PC-3 (cell line): ENCODE data around the gene ATP10B. TPM values are rescaled to one million over a fixed set of nuclear protein-coding genes. Genes with fewer than 3 reads are reported as not detected.

Source experiments
- ATAC-seq: fragments of 200-7000 bp; cut with Tn5 transposase; 2 replicates; pipeline ENCODE4 v1.9.1; 2020; ENCODE audit warnings: mild to moderate bottlenecking, moderate library complexity
- BruUV-seq: library from RNA; stranded (reverse); fragments of 400-500 nt; replicated peaks from 2 replicates; lab custom pipeline; 2021; lab: Mats Ljungman, UMichigan
- CTCF ChIA-PET: fragments of 300-600 bp; sonication (Branson Sonifier 250); formaldehyde crosslinking; loops from one replicate; lab custom pipeline; 2022; ENCODE audit warnings: antibody characterized with exemption; lab: Charles Lee
- POLR2A ChIA-PET: fragments of 300-600 bp; sonication (Branson Sonifier 250); formaldehyde crosslinking; loops from one replicate; lab custom pipeline; 2022; ENCODE audit warnings: antibody characterized with exemption; ENCODE audit not compliant: unreplicated experiment; lab: Charles Lee
- DNase-seq: peaks from one replicate; pipeline ENCODE4 v3.0.0-alpha.2; 2015
- H2AFZ ChIP-seq: fragments of 300-600 bp; sonication (generic); 2 replicates; pipeline ENCODE4 v1.6.0; 2016; ENCODE audit warnings: antibody characterized with exemption, low read length
- H3F3A ChIP-seq: fragments of 300-600 bp; sonication (generic); one replicate; pipeline ENCODE4 v1.6.0; 2017; ENCODE audit warnings: antibody characterized with exemption, low read length, control low read depth, mild to moderate bottlenecking; ENCODE audit not compliant: unreplicated experiment
- H3K27ac ChIP-seq: fragments of 300-600 bp; sonication (generic); 2 replicates; pipeline ENCODE4 v1.5.1; 2016; ENCODE audit warnings: mild to moderate bottlenecking, low read length
- H3K27me3 ChIP-seq: fragments of 300-600 bp; sonication (generic); 2 replicates; pipeline ENCODE4 v1.6.1; 2016; ENCODE audit warnings: low read length, mixed read lengths
- H3K36me3 ChIP-seq: fragments of 300-600 bp; sonication (generic); 2 replicates; pipeline ENCODE4 v1.6.1; 2016; ENCODE audit warnings: low read depth, mixed run types, low read length, mixed read lengths
- H3K4me1 ChIP-seq: fragments of 300-600 bp; sonication (generic); 2 replicates; pipeline ENCODE4 v1.5.1; 2016; ENCODE audit warnings: low read length; ENCODE audit not compliant: insufficient read depth
- H3K4me2 ChIP-seq: fragments of 300-600 bp; sonication (generic); 2 replicates; pipeline ENCODE4 v1.6.0; 2016; ENCODE audit warnings: low read length
- H3K4me3 ChIP-seq: fragments of 300-600 bp; sonication (generic); 2 replicates; pipeline ENCODE4 v1.5.1; 2016; ENCODE audit warnings: mild to moderate bottlenecking, low read length, mixed read lengths
- H3K79me2 ChIP-seq: fragments of 300-600 bp; sonication (generic); 2 replicates; pipeline ENCODE4 v1.6.1; 2017; ENCODE audit warnings: low read length, mixed read lengths
- H3K9ac ChIP-seq: fragments of 300-600 bp; sonication (generic); 2 replicates; pipeline ENCODE4 v1.6.0; 2016; ENCODE audit warnings: mild to moderate bottlenecking, low read length
- H3K9me2 ChIP-seq: fragments of 300-600 bp; sonication (generic); replicated peaks from 2 replicates; pipeline ENCODE4 v1.6.1; 2016; ENCODE audit warnings: mixed run types, low read length, mixed read lengths
- H3K9me3 ChIP-seq: fragments of 300-600 bp; sonication (generic); 2 replicates; pipeline ENCODE4 v1.6.1; 2016; ENCODE audit warnings: low read length, mixed read lengths
- H4K20me1 ChIP-seq: fragments of 300-600 bp; sonication (generic); 2 replicates; pipeline ENCODE4 v1.6.1; 2016; ENCODE audit warnings: low read length, mixed read lengths
- EZH2 ChIP-seq: fragments of 300-600 bp; sonication (generic); IDR thresholded peaks from one replicate; pipeline ENCODE4 v1.6.1; 2017; ENCODE audit warnings: antibody characterized with exemption, mild to moderate bottlenecking, low read length; ENCODE audit not compliant: unreplicated experiment
- EZH2phosphoT487 ChIP-seq: fragments of 300-600 bp; sonication (generic); IDR thresholded peaks from 2 replicates; pipeline ENCODE4 v1.6.1; 2018; ENCODE audit warnings: mild to moderate bottlenecking, antibody characterized with exemption, low read length, borderline replicate concordance
- intact Hi-C: fragments of 100-400 bp; cut with micrococcal nuclease; formaldehyde crosslinking; loops from 2 replicates; pipeline ENCODE4 v1.9.0; 2023
- total RNA-seq: library from RNA; depleted of rRNA; stranded (reverse); fragments of >200 nt; gene quantifications from 2 replicates; pipeline ENCODE4 v1.2.3, GENCODE V29; 2014
- TF ChIP-seq, protein P1 (sequence below): fragments of 300-600 bp; sonication (generic); conservative IDR thresholded peaks from 2 replicates; pipeline ENCODE4 v1.5.1; 2017; ENCODE audit warnings: antibody characterized with exemption, low read depth, mild to moderate bottlenecking, low read length

Gene ATP10B
- total RNA-seq, 1 experiment from 2014 or later: not detected

DNA sequence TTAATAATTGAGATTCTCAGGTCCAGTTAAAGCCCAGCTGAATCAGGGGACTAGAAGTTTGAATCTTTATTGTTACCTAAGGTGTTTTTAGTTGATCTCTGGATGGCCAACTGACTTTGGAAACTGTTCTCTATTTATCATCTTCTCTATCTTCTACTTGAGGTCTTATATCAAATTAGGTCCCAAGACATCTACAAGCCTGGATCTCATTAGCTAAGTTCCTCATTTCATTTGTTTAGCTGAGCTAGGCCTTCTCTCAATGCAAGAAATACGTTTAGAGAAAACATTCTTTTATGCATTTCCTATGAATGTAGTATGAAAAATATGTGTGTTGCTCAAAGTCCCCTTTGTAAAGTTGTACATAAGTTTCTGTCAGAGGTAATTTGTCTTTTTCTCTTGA, 233.7 kb downstream of the ATP10B start:
- DNase-seq (no peak), ATAC-seq (no peak)
- Histone ChIP-seq H3K4me2 (no peak overlapping the region), H3K9me2 (no peaks in the 10 kb centered on the region), H3K27me3 (no peaks in the 10 kb centered on the region; the same call in 1 of the 2 replicates), H3K79me2 (no peaks in the 10 kb centered on the region), H2AFZ (no peak overlapping the region), H3K27ac (no peak overlapping the region), H3K4me1 (no peaks in the 10 kb centered on the region), H4K20me1 (no peaks in the 10 kb centered on the region), H3K9me3 (no peaks in the 10 kb centered on the region), H3K4me3 (no peak overlapping the region), H3F3A (no peaks in the 10 kb centered on the region), H3K36me3 (no peaks in the 10 kb centered on the region), H3K9ac (no peak overlapping the region)
- intact Hi-C loops: no loop called here
- ChIA-PET POLR2A (no interaction called here), CTCF (no interaction called here)
- TF ChIP-seq, protein P1, sequence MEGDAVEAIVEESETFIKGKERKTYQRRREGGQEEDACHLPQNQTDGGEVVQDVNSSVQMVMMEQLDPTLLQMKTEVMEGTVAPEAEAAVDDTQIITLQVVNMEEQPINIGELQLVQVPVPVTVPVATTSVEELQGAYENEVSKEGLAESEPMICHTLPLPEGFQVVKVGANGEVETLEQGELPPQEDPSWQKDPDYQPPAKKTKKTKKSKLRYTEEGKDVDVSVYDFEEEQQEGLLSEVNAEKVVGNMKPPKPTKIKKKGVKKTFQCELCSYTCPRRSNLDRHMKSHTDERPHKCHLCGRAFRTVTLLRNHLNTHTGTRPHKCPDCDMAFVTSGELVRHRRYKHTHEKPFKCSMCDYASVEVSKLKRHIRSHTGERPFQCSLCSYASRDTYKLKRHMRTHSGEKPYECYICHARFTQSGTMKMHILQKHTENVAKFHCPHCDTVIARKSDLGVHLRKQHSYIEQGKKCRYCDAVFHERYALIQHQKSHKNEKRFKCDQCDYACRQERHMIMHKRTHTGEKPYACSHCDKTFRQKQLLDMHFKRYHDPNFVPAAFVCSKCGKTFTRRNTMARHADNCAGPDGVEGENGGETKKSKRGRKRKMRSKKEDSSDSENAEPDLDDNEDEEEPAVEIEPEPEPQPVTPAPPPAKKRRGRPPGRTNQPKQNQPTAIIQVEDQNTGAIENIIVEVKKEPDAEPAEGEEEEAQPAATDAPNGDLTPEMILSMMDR: no peak
- TF ChIP-seq EZH2: no peak
- no peak for TF ChIP-seq EZH2phosphoT487
- no TSS peak for BruUV-seq

DNA sequence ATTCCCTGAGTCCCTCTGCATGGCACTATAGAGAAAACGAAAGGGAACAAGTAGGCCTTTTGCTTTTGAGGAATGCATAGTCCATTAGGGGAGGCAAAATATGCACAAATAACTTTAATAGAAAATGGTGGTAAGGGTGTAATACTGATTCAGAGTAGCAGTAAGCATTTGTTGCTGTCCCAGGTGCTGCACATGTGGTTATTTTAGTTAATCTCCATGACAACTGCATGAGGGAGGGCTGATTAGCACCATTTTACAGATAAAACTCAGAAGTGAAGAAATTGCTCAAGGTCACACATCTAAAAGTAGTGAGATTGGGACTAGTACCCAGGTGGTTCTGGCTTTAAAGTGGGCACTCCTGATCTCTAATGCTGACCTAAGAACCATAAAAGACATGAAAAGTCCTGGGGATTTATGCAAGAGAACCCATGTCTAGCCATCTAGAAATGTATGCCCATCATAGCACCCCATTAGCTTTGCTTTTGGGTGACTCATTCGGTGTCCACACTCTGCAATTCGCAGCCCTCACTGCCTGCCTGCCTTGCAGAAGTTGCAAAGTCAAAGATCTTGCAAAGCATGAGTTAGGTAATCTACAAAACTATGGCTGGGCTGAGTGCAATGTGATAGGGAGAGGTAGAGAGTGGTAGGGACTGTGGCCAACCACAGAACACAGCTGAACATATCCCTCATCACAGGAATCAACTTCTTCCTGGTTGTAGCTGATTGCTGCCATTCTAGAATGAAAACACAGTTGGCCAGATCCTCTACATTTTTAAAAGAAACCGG, 235.1 kb downstream of the ATP10B start:
- ATAC-seq (no peak), DNase-seq (no peak)
- CTCF ChIA-PET: no interaction called here
- Histone ChIP-seq H3K9ac (no peak overlapping the region), H2AFZ (no peak overlapping the region), H3K9me3 (no peaks in the 10 kb centered on the region), H3K27me3 (no peaks in the 10 kb centered on the region; the same call in 1 of the 2 replicates), H3K4me3 (no peak overlapping the region), H3F3A (no peaks in the 10 kb centered on the region), H3K36me3 (no peaks in the 10 kb centered on the region), H3K4me1 (no peaks in the 10 kb centered on the region), H3K79me2 (no peaks in the 10 kb centered on the region), H3K27ac (no peak overlapping the region), H3K4me2 (no peak overlapping the region), H4K20me1 (no peaks in the 10 kb centered on the region), H3K9me2 (no peaks in the 10 kb centered on the region)
- BruUV-seq: no TSS peak
- TF ChIP-seq EZH2phosphoT487 (no peak), EZH2 (no peak)
- TF ChIP-seq, protein P1: no peak
- intact Hi-C loops: no loop called here
- POLR2A ChIA-PET: no interaction called here

DNA sequence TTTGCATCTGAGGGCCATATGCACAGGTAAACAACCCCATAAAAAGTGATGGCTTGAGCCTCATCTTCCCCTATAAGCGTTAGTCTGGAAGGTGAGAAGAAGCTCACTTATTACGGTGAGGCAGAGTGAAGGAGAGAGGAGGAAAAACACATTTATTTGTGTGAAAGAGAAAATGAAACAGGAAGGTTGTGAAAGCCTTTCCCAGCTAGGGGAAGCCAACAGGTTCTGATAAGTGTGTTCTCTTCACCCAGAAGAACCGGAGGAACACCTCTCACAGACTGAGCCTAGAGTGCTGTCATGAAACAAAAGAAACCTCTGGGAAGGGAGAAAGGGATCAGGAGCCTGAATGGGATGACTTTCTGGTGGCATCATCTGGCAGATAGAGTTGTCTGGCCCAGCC, 237.9 kb downstream of the ATP10B start:
- CTCF ChIA-PET: no interaction called here
- DNase-seq (no peak), ATAC-seq (no peak)
- Histone ChIP-seq H3K9me3 (no peaks in the 10 kb centered on the region), H3K9ac (no peak overlapping the region), H3K27ac (no peak overlapping the region), H3K4me3 (no peak overlapping the region), H3K4me1 (no peaks in the 10 kb centered on the region), H3F3A (no peaks in the 10 kb centered on the region), H3K79me2 (no peaks in the 10 kb centered on the region), H3K9me2 (no peaks in the 10 kb centered on the region), H2AFZ (no peak overlapping the region), H3K27me3 (no peaks in the 10 kb centered on the region; the same call in 1 of the 2 replicates), H3K36me3 (no peaks in the 10 kb centered on the region), H4K20me1 (no peaks in the 10 kb centered on the region), H3K4me2 (no peak overlapping the region)
- intact Hi-C loops: no loop called here
- TF ChIP-seq, protein P1: no peak
- no peak for TF ChIP-seq EZH2
- TF ChIP-seq EZH2phosphoT487: no peak
- POLR2A ChIA-PET: no interaction called here
- BruUV-seq: no TSS peak
